Hepatocyte (in vitro differentiated cells): ENCODE data around the gene SEMA4G. TPM values are rescaled to one million over a fixed set of nuclear protein-coding genes. Genes with fewer than 3 reads are reported as not detected.
A peak's percentile ranks its signal among the peaks of the same experiment; 100 is the strongest.

Experiments
- DNase-seq: peaks from one replicate; pipeline ENCODE4 v3.0.0-alpha.2; 2016; ENCODE audit warnings: low spot score
- H2AFZ ChIP-seq: fragments of 200-600 bp; sonication (generic); 2 replicates; pipeline ENCODE4 v1.6.0; 2016; ENCODE audit warnings: antibody characterized with exemption, mild to moderate bottlenecking
- H3K27ac ChIP-seq: fragments of 200-600 bp; sonication (generic); 2 replicates; pipeline ENCODE4 v1.5.1; 2016; ENCODE audit warnings: mild to moderate bottlenecking
- H3K27me3 ChIP-seq: fragments of 200-600 bp; sonication (generic); 2 replicates; pipeline ENCODE4 v1.6.1; 2016
- H3K36me3 ChIP-seq: fragments of 200-600 bp; sonication (generic); replicated peaks from 2 replicates; pipeline ENCODE4 v1.5.1; 2016; ENCODE audit warnings: low read depth; ENCODE audit not compliant: insufficient read depth
- H3K4me1 ChIP-seq: fragments of 200-600 bp; sonication (generic); 2 replicates; pipeline ENCODE4 v1.5.1; 2016; ENCODE audit warnings: mild to moderate bottlenecking, moderate library complexity; ENCODE audit not compliant: insufficient read depth
- H3K4me2 ChIP-seq: fragments of 200-600 bp; sonication (generic); 2 replicates; pipeline ENCODE4 v1.6.0; 2016
- H3K4me3 ChIP-seq: fragments of 200-600 bp; sonication (generic); 2 replicates; pipeline ENCODE4 v1.5.1; 2016; ENCODE audit warnings: mild to moderate bottlenecking
- H3K79me2 ChIP-seq: fragments of 200-600 bp; sonication (generic); 2 replicates; pipeline ENCODE4 v1.6.0; 2017; ENCODE audit warnings: mild to moderate bottlenecking
- H3K9me2 ChIP-seq: fragments of 200-600 bp; sonication (generic); replicated peaks from 2 replicates; pipeline ENCODE4 v1.6.0; 2017; ENCODE audit warnings: mild to moderate bottlenecking; ENCODE audit not compliant: insufficient read depth
- H3K9me3 ChIP-seq: fragments of 200-600 bp; sonication (generic); 2 replicates; pipeline ENCODE4 v1.5.1; 2016; ENCODE audit warnings: low read depth, mild to moderate bottlenecking
- H4K20me1 ChIP-seq: fragments of 200-600 bp; sonication (generic); 2 replicates; pipeline ENCODE4 v1.6.0; 2016; ENCODE audit warnings: mild to moderate bottlenecking; ENCODE audit not compliant: insufficient read depth, poor library complexity, severe bottlenecking
- EZH2 ChIP-seq: fragments of 200-600 bp; sonication (generic); IDR thresholded peaks from 2 replicates; pipeline ENCODE4 v1.6.1; 2016; ENCODE audit warnings: antibody characterized with exemption, mild to moderate bottlenecking, borderline replicate concordance
- EZH2phosphoT487 ChIP-seq: fragments of 200-600 bp; sonication (generic); IDR thresholded peaks from one replicate; pipeline ENCODE4 v1.6.1; 2018; ENCODE audit warnings: antibody characterized with exemption, mild to moderate bottlenecking, low read depth, moderate library complexity; ENCODE audit not compliant: unreplicated experiment, severe bottlenecking
- WGBS: methylation state at CpG from one replicate; pipeline ENCODE4 v1.1.6; 2016; ENCODE audit warnings: low lambda C conversion rate; ENCODE audit errors: missing lambda C conversion rate; 5-methylcytosine and 5-hydroxymethylcytosine counted together
- polyA plus RNA-seq: library from polyadenylated mRNA; unstranded; fragments of >200 nt; fragmentation: Nextera tagmentation; extraction: Ambion mirVana; gene quantifications from 2 replicates; pipeline ENCODE4 v1.2.1, GENCODE V29; 2016
- total RNA-seq: library from RNA; depleted of rRNA; stranded (reverse); fragments of >200 nt; gene quantifications from 2 replicates; pipeline ENCODE4 v1.2.3, GENCODE V29; 2014
- TF ChIP-seq, protein P1 (sequence below): fragments of 200-600 bp; sonication (generic); IDR thresholded peaks from 2 replicates; pipeline ENCODE4 v1.5.1; 2016; ENCODE audit warnings: antibody characterized with exemption, mild to moderate bottlenecking; ENCODE audit not compliant: poor library complexity

SEMA4G gene
- total and polyA plus RNA-seq, 2 experiments from 2014 or later, result 38.9 to 54.8 TPM

DNA sequence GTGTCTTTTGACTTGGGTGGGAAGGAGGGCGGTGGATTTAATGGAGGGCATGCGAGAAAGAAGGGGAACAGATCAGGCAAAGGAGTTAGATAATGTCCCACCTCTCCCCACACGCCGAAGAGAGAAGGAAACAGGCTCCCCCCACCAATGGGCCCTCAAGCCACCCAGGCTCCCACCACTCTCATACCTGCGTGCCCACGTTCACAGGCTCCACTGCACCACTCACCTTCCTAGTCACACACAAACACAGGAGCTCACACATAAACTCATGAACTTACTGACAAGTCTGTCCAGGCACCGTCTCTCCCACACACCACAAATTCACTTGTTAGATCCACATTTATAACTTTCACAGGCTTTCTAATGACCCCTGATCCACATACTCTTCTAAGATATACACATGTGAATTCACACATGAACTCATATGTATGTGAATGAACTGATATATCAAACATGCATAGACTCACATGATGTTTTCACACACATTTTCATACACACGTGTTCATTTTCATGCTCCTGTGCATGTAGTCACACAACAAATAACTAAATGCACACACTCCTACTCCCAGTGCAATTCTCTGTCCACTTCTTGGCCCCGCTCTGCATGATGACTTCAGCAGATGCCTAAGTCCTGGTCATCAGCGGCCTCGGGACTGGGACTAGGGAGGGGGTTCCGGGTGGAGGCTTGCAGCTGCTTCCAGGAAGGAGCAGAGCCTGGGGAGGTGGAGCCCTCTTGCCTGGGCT, 31.8 kb downstream of the SEMA4G start:
- H3K4me1 ChIP-seq, result peaks cover 27% of the 10 kb centered on the region
- peak overlapping the region; percentile 99 for H3K27ac ChIP-seq
- peak; percentile 86 for DNase-seq
- H3K9me2 ChIP-seq, result no peaks in the 10 kb centered on the region
- H3K4me2 ChIP-seq, result peak overlapping the region; percentile 99
- H3K9me3 ChIP-seq, result no peaks in the 10 kb centered on the region
- WGBS, result 27% methylated on average over 8 of the region's 12 CpGs
- H2AFZ ChIP-seq, result no peak overlapping the region
- H3K27me3 ChIP-seq, result no peaks in the 10 kb centered on the region
- H4K20me1 ChIP-seq, result peaks cover 10% of the 10 kb centered on the region
- TF ChIP-seq EZH2phosphoT487 (no peak), EZH2 (no peak)
- TF ChIP-seq, protein P1, sequence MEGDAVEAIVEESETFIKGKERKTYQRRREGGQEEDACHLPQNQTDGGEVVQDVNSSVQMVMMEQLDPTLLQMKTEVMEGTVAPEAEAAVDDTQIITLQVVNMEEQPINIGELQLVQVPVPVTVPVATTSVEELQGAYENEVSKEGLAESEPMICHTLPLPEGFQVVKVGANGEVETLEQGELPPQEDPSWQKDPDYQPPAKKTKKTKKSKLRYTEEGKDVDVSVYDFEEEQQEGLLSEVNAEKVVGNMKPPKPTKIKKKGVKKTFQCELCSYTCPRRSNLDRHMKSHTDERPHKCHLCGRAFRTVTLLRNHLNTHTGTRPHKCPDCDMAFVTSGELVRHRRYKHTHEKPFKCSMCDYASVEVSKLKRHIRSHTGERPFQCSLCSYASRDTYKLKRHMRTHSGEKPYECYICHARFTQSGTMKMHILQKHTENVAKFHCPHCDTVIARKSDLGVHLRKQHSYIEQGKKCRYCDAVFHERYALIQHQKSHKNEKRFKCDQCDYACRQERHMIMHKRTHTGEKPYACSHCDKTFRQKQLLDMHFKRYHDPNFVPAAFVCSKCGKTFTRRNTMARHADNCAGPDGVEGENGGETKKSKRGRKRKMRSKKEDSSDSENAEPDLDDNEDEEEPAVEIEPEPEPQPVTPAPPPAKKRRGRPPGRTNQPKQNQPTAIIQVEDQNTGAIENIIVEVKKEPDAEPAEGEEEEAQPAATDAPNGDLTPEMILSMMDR, result no peak
- peak overlapping the region; percentile 92 for H3K4me3 ChIP-seq
- H3K79me2 ChIP-seq, result peaks cover 53% of the 10 kb centered on the region
- no peaks in the 10 kb centered on the region for H3K36me3 ChIP-seq

DNA sequence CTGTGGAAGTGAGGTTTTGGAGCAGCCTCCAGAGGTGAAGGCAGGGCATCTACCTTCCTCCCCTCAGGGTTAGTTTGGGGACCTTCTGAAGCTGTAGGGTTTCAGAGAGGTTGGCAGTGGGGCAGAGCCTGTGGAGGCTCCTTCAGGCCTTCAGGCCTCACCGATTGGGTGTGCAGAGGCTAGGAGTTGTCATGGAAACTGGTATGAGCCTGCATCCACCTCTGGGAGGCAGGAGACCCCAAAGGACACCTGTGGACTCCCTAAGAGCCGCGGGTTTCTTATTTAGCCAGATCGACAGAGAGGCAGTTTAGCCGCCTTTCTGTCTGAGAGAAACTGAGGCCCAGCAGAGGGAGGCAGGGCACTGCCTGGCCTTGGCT, 32.3 kb downstream of the SEMA4G start:
- H3K36me3 ChIP-seq, result no peaks in the 10 kb centered on the region
- TF ChIP-seq, protein P1, result no peak
- TF ChIP-seq EZH2 (no peak), EZH2phosphoT487 (no peak)
- H3K79me2 ChIP-seq, result peaks cover 53% of the 10 kb centered on the region
- H3K4me2 ChIP-seq, result peak overlapping the region; percentile 99
- H3K4me1 ChIP-seq, result peaks cover 22% of the 10 kb centered on the region
- no peak for DNase-seq
- H3K27ac ChIP-seq, result peak overlapping the region; percentile 99
- H3K27me3 ChIP-seq, result no peaks in the 10 kb centered on the region
- no peak overlapping the region for H2AFZ ChIP-seq
- 79% methylated on average over 5 of the region's 5 CpGs for WGBS
- H4K20me1 ChIP-seq, result peaks cover 10% of the 10 kb centered on the region
- H3K4me3 ChIP-seq, result no peak overlapping the region
- no peaks in the 10 kb centered on the region for H3K9me3 ChIP-seq
- H3K9me2 ChIP-seq, result no peaks in the 10 kb centered on the region

DNA sequence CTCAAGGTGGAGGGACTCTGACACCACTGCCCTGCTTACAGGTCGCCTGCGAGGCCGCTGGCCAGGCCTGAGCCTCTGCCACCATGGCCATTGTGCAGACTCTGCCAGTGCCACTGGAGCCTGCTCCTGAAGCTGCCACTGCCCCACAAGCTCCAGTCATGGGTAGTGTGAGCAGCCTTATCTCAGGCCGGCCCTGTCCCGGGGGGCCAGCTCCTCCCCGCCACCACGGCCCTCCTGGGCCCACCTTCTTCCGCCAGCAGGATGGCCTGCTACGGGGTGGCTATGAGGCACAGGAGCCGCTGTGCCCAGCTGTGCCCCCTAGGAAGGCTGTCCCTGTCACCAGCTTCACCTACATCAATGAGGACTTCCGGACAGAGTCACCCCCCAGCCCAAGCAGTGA, 33.2 kb downstream of the SEMA4G start:
- Histone ChIP-seq H3K36me3 (no peaks in the 10 kb centered on the region), H3K27me3 (no peaks in the 10 kb centered on the region), H3K4me3 (no peak overlapping the region), H3K79me2 (peaks cover 53% of the 10 kb centered on the region), H3K9me2 (no peaks in the 10 kb centered on the region), H2AFZ (no peak overlapping the region), H3K9me3 (no peaks in the 10 kb centered on the region), H3K27ac (peak overlapping the region; percentile 99), H4K20me1 (peaks cover 10% of the 10 kb centered on the region), H3K4me1 (peaks cover 19% of the 10 kb centered on the region), H3K4me2 (peak overlapping the region; percentile 99)
- 95% methylated on average over 11 of the region's 11 CpGs for WGBS
- TF ChIP-seq, protein P1, result no peak
- TF ChIP-seq EZH2 (no peak), EZH2phosphoT487 (no peak)
- DNase-seq, result no peak
